Neural progenitor cell (in vitro differentiated cells): ENCODE results near the gene CCDC136. TPM values are rescaled to one million over a fixed set of nuclear protein-coding genes. Genes with fewer than 3 reads are reported as not detected.

Experiments
- DNase-seq: peaks from one replicate; pipeline ENCODE4 v3.0.0-alpha.2; 2016; ENCODE audit warnings: low spot score
- H2AFZ ChIP-seq: fragments of 200-600 bp; sonication (generic); replicated peaks from 2 replicates; pipeline ENCODE4 v1.6.1; 2016; ENCODE audit warnings: antibody characterized with exemption
- H3F3A ChIP-seq: fragments of 200-600 bp; sonication (generic); 2 replicates; pipeline ENCODE4 v1.6.1; 2016; ENCODE audit warnings: antibody characterized with exemption, low read depth
- H3K27ac ChIP-seq: fragments of 200-600 bp; sonication (generic); 2 replicates; pipeline ENCODE4 v1.5.1; 2016; ENCODE audit warnings: mild to moderate bottlenecking
- H3K27me3 ChIP-seq: fragments of 200-600 bp; sonication (generic); 2 replicates; pipeline ENCODE4 v1.6.1; 2016; ENCODE audit warnings: mild to moderate bottlenecking, moderate library complexity
- H3K36me3 ChIP-seq: fragments of 200-600 bp; sonication (generic); 2 replicates; pipeline ENCODE4 v1.5.1; 2016
- H3K4me1 ChIP-seq: fragments of 200-600 bp; sonication (generic); 2 replicates; pipeline ENCODE4 v1.6.1; 2016; ENCODE audit warnings: mixed run types
- H3K4me2 ChIP-seq: fragments of 200-600 bp; sonication (generic); 2 replicates; pipeline ENCODE4 v1.6.1; 2016
- H3K4me3 ChIP-seq: fragments of 200-600 bp; sonication (generic); 2 replicates; pipeline ENCODE4 v1.5.1; 2016
- H3K79me2 ChIP-seq: fragments of 200-600 bp; sonication (generic); 2 replicates; pipeline ENCODE4 v1.6.1; 2016; ENCODE audit warnings: low read depth
- H3K9ac ChIP-seq: fragments of 200-600 bp; sonication (generic); 2 replicates; pipeline ENCODE4 v1.6.1; 2016
- H3K9me3 ChIP-seq: fragments of 200-600 bp; sonication (generic); 2 replicates; pipeline ENCODE4 v1.5.1; 2016; ENCODE audit warnings: low read depth
- H4K20me1 ChIP-seq: fragments of 200-600 bp; sonication (generic); 2 replicates; pipeline ENCODE4 v1.6.1; 2016; ENCODE audit warnings: low read depth
- H3K27ac Mint-ChIP-seq: 3 replicates; pipeline ENCODE4 v1.8.0; 2021; ENCODE audit warnings: mixed read lengths
- H3K27me3 Mint-ChIP-seq: 2 replicates; pipeline ENCODE4 v1.8.0; 2022; ENCODE audit warnings: low read depth, mild to moderate bottlenecking, inconsistent platforms, moderate library complexity, mixed read lengths; ENCODE audit not compliant: insufficient read depth
- H3K36me3 Mint-ChIP-seq: 3 replicates; pipeline ENCODE4 v1.8.0; 2021; ENCODE audit warnings: mixed read lengths
- H3K4me1 Mint-ChIP-seq: 3 replicates; pipeline ENCODE4 v1.8.0; 2021; ENCODE audit warnings: mixed read lengths
- H3K4me3 Mint-ChIP-seq: 3 replicates; pipeline ENCODE4 v1.8.0; 2021; ENCODE audit warnings: mild to moderate bottlenecking, moderate library complexity, mixed read lengths
- H3K9me3 Mint-ChIP-seq: 3 replicates; pipeline ENCODE4 v1.8.0; 2020; ENCODE audit warnings: mixed read lengths
- EZH2 ChIP-seq: fragments of 200-600 bp; sonication (generic); IDR thresholded peaks from 2 replicates; pipeline ENCODE4 v1.6.1; 2017; ENCODE audit warnings: antibody characterized with exemption, mild to moderate bottlenecking, moderate library complexity
- EZH2phosphoT487 ChIP-seq: fragments of 200-600 bp; sonication (generic); IDR thresholded peaks from 2 replicates; pipeline ENCODE4 v1.6.1; 2017; ENCODE audit warnings: antibody characterized with exemption
- total RNA-seq: library from RNA; depleted of rRNA; stranded (reverse); fragments of >200 nt; gene quantifications from 2 replicates; pipeline ENCODE4 v1.2.3, GENCODE V29; 2015; ENCODE audit warnings: low replicate concordance
- TF ChIP-seq, protein P1 (sequence below): fragments of 200-600 bp; sonication (generic); IDR thresholded peaks from 2 replicates; pipeline ENCODE4 v1.5.1; 2017; ENCODE audit warnings: antibody characterized with exemption, mild to moderate bottlenecking

CCDC136 gene
- total RNA-seq, 1 donor from 2014 or later: 93.6 TPM

DNA sequence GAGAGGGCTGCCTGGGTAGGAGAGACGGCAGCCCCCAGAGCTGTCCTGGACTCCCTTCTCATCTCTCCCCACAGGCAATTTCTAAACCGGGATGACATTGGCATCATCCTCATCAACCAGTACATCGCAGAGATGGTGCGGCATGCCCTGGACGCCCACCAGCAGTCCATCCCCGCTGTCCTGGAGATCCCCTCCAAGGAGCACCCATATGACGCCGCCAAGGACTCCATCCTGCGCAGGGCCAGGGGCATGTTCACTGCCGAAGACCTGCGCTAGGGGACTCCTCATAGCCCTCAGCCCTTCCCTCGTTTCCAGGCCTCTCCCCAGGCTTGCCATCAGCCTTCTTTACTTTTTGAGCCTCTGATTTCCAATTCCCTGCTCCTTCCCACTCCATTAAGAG is 73.5 kb downstream of the CCDC136 start:
- H3K27ac Mint-ChIP-seq: no peak overlapping the region
- H3K27ac ChIP-seq: no peak overlapping the region
- H4K20me1 ChIP-seq: peaks cover 31% of the 10 kb centered on the region

DNA sequence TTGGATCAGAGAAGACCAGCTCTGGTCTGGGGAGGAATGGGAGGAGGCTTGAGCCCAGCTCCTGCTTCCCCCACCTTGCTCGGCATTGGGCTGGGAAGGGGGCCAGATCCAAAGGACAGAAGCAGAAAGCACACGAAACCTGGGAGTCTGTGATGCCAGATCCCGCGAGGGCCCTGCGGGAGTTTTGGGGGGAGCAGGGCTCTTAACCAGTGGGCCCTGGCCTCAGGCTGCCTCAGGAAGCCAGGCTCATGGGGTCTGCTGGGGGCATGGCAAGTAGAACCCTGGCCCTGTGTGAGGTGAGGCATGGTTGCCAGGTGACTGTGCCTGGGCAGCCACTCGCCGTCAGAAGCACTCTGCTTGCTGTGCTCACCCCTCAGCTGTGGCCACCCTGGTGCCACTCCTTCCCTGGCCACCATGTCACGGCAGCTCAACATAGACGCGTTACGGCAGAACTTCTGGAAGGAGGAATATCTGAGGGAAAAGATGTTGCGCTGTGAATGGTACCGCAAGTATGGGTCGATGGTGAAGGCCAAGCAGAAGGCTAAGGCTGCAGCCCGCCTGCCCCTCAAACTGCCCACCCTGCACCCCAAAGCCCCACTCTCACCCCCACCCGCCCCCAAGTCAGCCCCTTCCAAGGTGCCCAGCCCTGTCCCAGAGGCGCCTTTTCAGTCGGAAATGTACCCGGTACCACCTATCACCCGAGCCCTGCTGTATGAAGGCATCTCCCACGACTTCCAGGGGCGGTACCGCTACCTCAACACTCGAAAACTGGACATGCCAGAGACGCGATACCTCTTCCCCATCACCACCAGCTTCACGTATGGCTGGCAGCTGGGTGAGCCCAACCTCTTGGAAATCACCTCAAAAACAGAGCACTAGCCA is 74.5 kb downstream of the CCDC136 start:
- peaks cover 16% of the 10 kb centered on the region for H3K4me1 ChIP-seq
- peaks cover 26% of the 10 kb centered on the region for H3F3A ChIP-seq
- DNase-seq: no peak
- no peak overlapping the region for H3K9ac ChIP-seq
- H3K4me2 ChIP-seq: no peak overlapping the region
- peaks cover 47% of the 10 kb centered on the region for H3K27me3 ChIP-seq
- Mint-ChIP-seq H3K27ac (no peak overlapping the region), H3K9me3 (no peaks in the 10 kb centered on the region), H3K36me3 (peaks cover 8% of the 10 kb centered on the region), H3K4me1 (peaks cover 29% of the 10 kb centered on the region), H3K4me3 (no peak overlapping the region), H3K27me3 (peaks cover 22% of the 10 kb centered on the region)
- H4K20me1 ChIP-seq: peaks cover 31% of the 10 kb centered on the region
- TF ChIP-seq EZH2phosphoT487: no peak
- TF ChIP-seq EZH2: no peak
- TF ChIP-seq, protein P1, sequence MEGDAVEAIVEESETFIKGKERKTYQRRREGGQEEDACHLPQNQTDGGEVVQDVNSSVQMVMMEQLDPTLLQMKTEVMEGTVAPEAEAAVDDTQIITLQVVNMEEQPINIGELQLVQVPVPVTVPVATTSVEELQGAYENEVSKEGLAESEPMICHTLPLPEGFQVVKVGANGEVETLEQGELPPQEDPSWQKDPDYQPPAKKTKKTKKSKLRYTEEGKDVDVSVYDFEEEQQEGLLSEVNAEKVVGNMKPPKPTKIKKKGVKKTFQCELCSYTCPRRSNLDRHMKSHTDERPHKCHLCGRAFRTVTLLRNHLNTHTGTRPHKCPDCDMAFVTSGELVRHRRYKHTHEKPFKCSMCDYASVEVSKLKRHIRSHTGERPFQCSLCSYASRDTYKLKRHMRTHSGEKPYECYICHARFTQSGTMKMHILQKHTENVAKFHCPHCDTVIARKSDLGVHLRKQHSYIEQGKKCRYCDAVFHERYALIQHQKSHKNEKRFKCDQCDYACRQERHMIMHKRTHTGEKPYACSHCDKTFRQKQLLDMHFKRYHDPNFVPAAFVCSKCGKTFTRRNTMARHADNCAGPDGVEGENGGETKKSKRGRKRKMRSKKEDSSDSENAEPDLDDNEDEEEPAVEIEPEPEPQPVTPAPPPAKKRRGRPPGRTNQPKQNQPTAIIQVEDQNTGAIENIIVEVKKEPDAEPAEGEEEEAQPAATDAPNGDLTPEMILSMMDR: no peak
- no peaks in the 10 kb centered on the region for H3K9me3 ChIP-seq
- H2AFZ ChIP-seq: no peak overlapping the region
- H3K27ac ChIP-seq: no peak overlapping the region
- no peaks in the 10 kb centered on the region for H3K36me3 ChIP-seq
- H3K4me3 ChIP-seq: no peak overlapping the region
- peaks cover 14% of the 10 kb centered on the region for H3K79me2 ChIP-seq

More for the DNA sequence above, 73.5 kb downstream of the CCDC136 start:
- H3K4me2 ChIP-seq: no peak overlapping the region
- peaks cover 16% of the 10 kb centered on the region for H3K4me1 ChIP-seq
- no peaks in the 10 kb centered on the region for H3K9me3 Mint-ChIP-seq
- peaks cover 37% of the 10 kb centered on the region for H3K27me3 ChIP-seq
- peaks cover 18% of the 10 kb centered on the region for H3K27me3 Mint-ChIP-seq
- peaks cover 8% of the 10 kb centered on the region for H3K36me3 Mint-ChIP-seq
- no peak overlapping the region for H3K4me3 Mint-ChIP-seq
- no peak overlapping the region for H2AFZ ChIP-seq
- no peaks in the 10 kb centered on the region for H3K9me3 ChIP-seq
- DNase-seq: no peak
- H3K36me3 ChIP-seq: no peaks in the 10 kb centered on the region
- H3K4me1 Mint-ChIP-seq: peaks cover 30% of the 10 kb centered on the region
- H3K79me2 ChIP-seq: peaks cover 14% of the 10 kb centered on the region
- H3F3A ChIP-seq: peaks cover 19% of the 10 kb centered on the region
- TF ChIP-seq EZH2: no peak
- no peak for TF ChIP-seq EZH2phosphoT487
- TF ChIP-seq, protein P1: no peak
- no peak overlapping the region for H3K4me3 ChIP-seq
- no peak overlapping the region for H3K9ac ChIP-seq

DNA sequence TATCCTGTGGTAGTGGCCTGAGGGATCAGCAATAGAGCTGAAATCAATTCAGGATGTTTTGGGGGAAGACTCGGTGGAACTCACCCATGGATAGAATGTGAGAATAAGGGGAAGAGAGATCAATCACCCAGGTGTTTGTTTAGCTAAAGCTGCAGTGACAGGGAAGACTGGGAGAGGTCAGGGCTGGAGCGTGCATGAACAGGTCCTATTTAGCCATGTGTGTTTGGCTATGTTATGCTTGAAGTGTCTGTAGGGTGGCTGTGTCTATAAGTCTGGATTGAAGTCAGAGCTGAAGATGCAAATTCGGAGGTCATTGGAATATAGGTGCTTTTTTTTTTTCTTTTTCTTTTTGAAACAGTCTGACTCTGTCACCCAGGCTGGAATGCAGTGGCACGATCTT is 75.5 kb downstream of the CCDC136 start:
- peaks cover 28% of the 10 kb centered on the region for H3K4me1 Mint-ChIP-seq
- H3K36me3 Mint-ChIP-seq: peaks cover 8% of the 10 kb centered on the region
- Histone ChIP-seq H3K9me3 (no peaks in the 10 kb centered on the region), H3K4me2 (no peak overlapping the region), H3K9ac (no peak overlapping the region), H2AFZ (no peak overlapping the region), H3K79me2 (peaks cover 14% of the 10 kb centered on the region), H3K27me3 (peaks cover 57% of the 10 kb centered on the region), H3K36me3 (no peaks in the 10 kb centered on the region), H3K4me3 (no peak overlapping the region), H3K27ac (no peak overlapping the region), H3K4me1 (peaks cover 16% of the 10 kb centered on the region), H3F3A (peaks cover 30% of the 10 kb centered on the region), H4K20me1 (peaks cover 31% of the 10 kb centered on the region)
- H3K27me3 Mint-ChIP-seq: peaks cover 24% of the 10 kb centered on the region
- no peak for DNase-seq
- no peaks in the 10 kb centered on the region for H3K9me3 Mint-ChIP-seq
- TF ChIP-seq EZH2 (no peak), EZH2phosphoT487 (no peak)
- TF ChIP-seq, protein P1: no peak
- no peak overlapping the region for H3K4me3 Mint-ChIP-seq
- no peak overlapping the region for H3K27ac Mint-ChIP-seq
